HepG2 (cell line): ENCODE results near the gene GRM4. TPM values are rescaled to one million over a fixed set of nuclear protein-coding genes. Genes with fewer than 3 reads are reported as not detected.

ENCODE experiments used
- ATAC-seq: fragments of 200-7000 bp; cut with Tn5 transposase; 3 replicates; pipeline ENCODE4 v1.9.1; 2020; ENCODE audit warnings: mild to moderate bottlenecking, moderate library complexity
- BruUV-seq: library from RNA; stranded (reverse); fragments of 400-500 nt; replicated peaks from 2 replicates; lab custom pipeline; 2021; lab: Mats Ljungman, UMichigan
- CTCF ChIA-PET: fragments of 300-600 bp; formaldehyde crosslinking; extraction: SDS; loops from one replicate; lab custom pipeline; 2021; ENCODE audit warnings: low total read pairs, inconsistent platforms, low intra/inter-chr PET ratio; lab: Yijun Ruan, JAX
- POLR2A ChIA-PET: fragments of 350-600 bp; sonication (Branson Sonifier 250); formaldehyde crosslinking; loops from one replicate; lab custom pipeline; 2020; ENCODE audit warnings: antibody characterized with exemption, inconsistent platforms; lab: Yijun Ruan, JAX
- DNase-seq: peaks from one replicate; pipeline ENCODE4 v3.0.0-alpha.2; 2015; ENCODE audit warnings: low spot score
- FAIRE-seq: peaks from 3 replicates; lab custom pipeline; 2011; peaks lifted over from hg19 to GRCh38; lab: Jason Lieb, UNC
- H2AFZ ChIP-seq: one replicate; pipeline ENCODE4 v1.6.1; 2011; ENCODE audit warnings: low read length, inconsistent platforms
- H3K27ac ChIP-seq: fragments of 300-600 bp; 3 replicates; pipeline ENCODE4 v1.8.0; 2011; ENCODE audit warnings: mixed run types, mild to moderate bottlenecking, mixed read lengths, low read length, inconsistent platforms; ENCODE audit not compliant: insufficient read depth; ENCODE audit errors: extremely low read length
- H3K27me3 ChIP-seq, 2 experiments: fragments of 200-600 bp in 1 of 2; 2 replicates in 1 of 2; 3 replicates in 1 of 2; pipeline versions ENCODE4 v1.6.0 to v1.8.0; 2011; ENCODE audit warnings: low read length in 2 of 2, mild to moderate bottlenecking in 2 of 2, moderate library complexity in 2 of 2, inconsistent platforms in 1 of 2; ENCODE audit not compliant: insufficient read depth in 2 of 2, control insufficient read depth in 1 of 2
- H3K36me3 ChIP-seq, 2 experiments: fragments of 200-600 bp in 1 of 2; replicated peaks in 1 of 2; 2 replicates in 1 of 2; 3 replicates in 1 of 2; pipeline versions ENCODE4 v1.5.1 to v1.8.0; 2011; ENCODE audit warnings: low read length in 2 of 2, inconsistent platforms in 1 of 2; ENCODE audit not compliant: insufficient read depth in 2 of 2, control insufficient read depth in 1 of 2
- H3K4me1 ChIP-seq: 2 replicates; pipeline ENCODE4 v1.5.1; 2012; ENCODE audit warnings: low read length, inconsistent platforms; ENCODE audit not compliant: insufficient read depth
- H3K4me2 ChIP-seq: 2 replicates; pipeline ENCODE4 v1.6.0; 2011; ENCODE audit warnings: low read depth, low read length, inconsistent platforms
- H3K4me3 ChIP-seq, 3 experiments: fragments of 200-600 bp in 1 of 3; sonication (generic), shearing (Covaris generic) in 1 of 3; replicated peaks in 1 of 3; 2 replicates each; pipeline ENCODE4 v1.5.1; 2011 to 2016; ENCODE audit warnings: low read length in 3 of 3, inconsistent platforms in 2 of 3, low read depth in 2 of 3, mild to moderate bottlenecking in 2 of 3, control low read depth in 1 of 3, mixed read lengths in 1 of 3; ENCODE audit not compliant: insufficient read depth in 1 of 3
- H3K79me2 ChIP-seq: one replicate; pipeline ENCODE4 v1.6.1; 2011; ENCODE audit warnings: low read length, inconsistent platforms; ENCODE audit not compliant: insufficient read depth
- H3K9ac ChIP-seq: 2 replicates; pipeline ENCODE4 v1.6.0; 2011; ENCODE audit warnings: mild to moderate bottlenecking, low read depth, low read length, inconsistent platforms; ENCODE audit not compliant: insufficient read depth
- H3K9me3 ChIP-seq: 2 replicates; pipeline ENCODE4 v1.5.1; 2012; ENCODE audit warnings: mild to moderate bottlenecking, low read length
- H4K20me1 ChIP-seq: 2 replicates; pipeline ENCODE4 v1.6.0; 2011; ENCODE audit warnings: inconsistent platforms, mild to moderate bottlenecking, low read length, moderate library complexity; ENCODE audit not compliant: insufficient read depth
- ARID4A ChIP-seq: sonication (generic); formaldehyde crosslinking; IDR thresholded peaks from 2 replicates; pipeline ENCODE4 v1.5.0; 2020; ENCODE audit warnings: mild to moderate bottlenecking, missing genetic modification reagents, borderline replicate concordance
- HNRNPL ChIP-seq: fragments of 200-400 bp; formaldehyde crosslinking; IDR thresholded peaks from 2 replicates; pipeline ENCODE4 v1.6.1; 2017; ENCODE audit warnings: mild to moderate bottlenecking, low read depth, low read length
- NFIB ChIP-seq: sonication (generic); formaldehyde crosslinking; IDR thresholded peaks from 2 replicates; pipeline ENCODE4 v1.9.0; 2021; ENCODE audit warnings: missing genetic modification reagents, mild to moderate bottlenecking, borderline replicate concordance
- ZNF839 ChIP-seq: sonication (generic); formaldehyde crosslinking; IDR thresholded peaks from 2 replicates; pipeline ENCODE4 v1.4.0; 2020; ENCODE audit warnings: missing genetic modification reagents, mild to moderate bottlenecking, borderline replicate concordance
- WGBS: methylation state at CpG from one replicate; pipeline ENCODE4 v1.1.6; 2017; ENCODE audit warnings: low lambda C conversion rate; 5-methylcytosine and 5-hydroxymethylcytosine counted together
- in situ Hi-C: cut with HindIII; loops from 2 replicates; pipeline ENCODE4 v1.10.0; 2017; ENCODE audit warnings: low pct_unique_long_range_greater_than_20kb; ENCODE audit not compliant: extremely low pct_ligation_motif_present
- intact Hi-C: fragments of 100-400 bp; cut with micrococcal nuclease; formaldehyde crosslinking; loops from one replicate; pipeline ENCODE4 v1.10.0; 2022; ENCODE audit not compliant: unreplicated experiment
- polyA plus RNA-seq, 8 experiments: library from polyadenylated mRNA; depleted of rRNA in 3 of 8; stranded (reverse) in 7 of 8; unstranded in 1 of 8; fragments of >200 nt; fragmentation: Illumina TruSeq in 4 of 8; extraction: Trizol in 4 of 8; gene quantifications; 2 replicates each; pipeline versions ENCODE4 v1.2.1 to v1.2.3, GENCODE V29; 2011 to 2016; ENCODE audit warnings: low read depth in 4 of 8, missing spikeins in 1 of 8, mixed read lengths in 1 of 8; ENCODE audit not compliant: insufficient read depth in 1 of 8
- total RNA-seq, 5 experiments: library from RNA; depleted of rRNA; stranded (reverse); fragments of >200 nt; fragmentation: Illumina TruSeq; extraction: Trizol; gene quantifications; 2 replicates each; pipeline ENCODE4 v1.2.3, GENCODE V29; 2016; ENCODE audit warnings: low read depth in 1 of 5

GRM4 gene
- total and polyA plus RNA-seq, 2 of the 13 experiments (the other 11 are each of a cell fraction or from before 2014, with no cell fraction given), result not detected

GRCh38 chr6:34044945-34045595 lies 100.8 kb downstream of the GRM4 start:
- Histone ChIP-seq H3K9ac (no peak overlapping the region), H3K36me3 (no peaks in the 10 kb centered on the region), H4K20me1 (peaks cover 4% of the 10 kb centered on the region), H3K9me3 (no peaks in the 10 kb centered on the region), H2AFZ (no peak overlapping the region), H3K4me1 (no peaks in the 10 kb centered on the region), H3K4me3 (no peak overlapping the region), H3K27ac (no peak overlapping the region), H3K79me2 (no peaks in the 10 kb centered on the region)
- 35% methylated on average over 7 of the region's 13 CpGs for WGBS
- ChIA-PET POLR2A (no interaction called here), CTCF (no interaction called here)
- DNase-seq (no peak), ATAC-seq (no peak), FAIRE-seq (no peak)
- in situ Hi-C loops, result no loop called here
- TF ChIP-seq ARID4A (CRISPR knock-in tag) (no peak), ZNF839 (CRISPR knock-in tag) (no peak), HNRNPL (no peak), NFIB (no peak)
- TF ChIP-seq, all 625 proteins: peak for 0
- H3K27me3 ChIP-seq, result peaks cover 5 to 28% of the 10 kb centered on the region in 2 experiments
- intact Hi-C loops, result no loop called here
- H3K4me2 ChIP-seq, result no peak overlapping the region
- no TSS peak for BruUV-seq
